IPS DF 4.7 (cell line): ENCODE measurements around the gene TRIM74.
"Not testable (repeated sequence)": the region's sequence is repeated elsewhere in the genome, so short reads cannot be mapped to it uniquely, and the experiment has no call there.

Experiments
- DNase-seq: peaks from one replicate; pipeline ENCODE4 v3.0.0-alpha.2; 2013; ENCODE audit warnings: low spot score; ENCODE audit errors: extremely low read depth

Gene TRIM74

GRCh38 chr7:72968980-72969516 is at the start of gene TRIM74:
Gene TRIM74, minus strand, starts transcription at chr7:72969466. Its CDS starts 3,309 bp downstream, at chr7:72966157.
- not testable (repeated sequence) for DNase-seq

GRCh38 chr7:73006491-73006890 is 37.2 kb upstream of the TRIM74 start:
- not testable (repeated sequence) for DNase-seq

- DNase-seq = not testable (repeated sequence)
Observed at GRCh38 chr7:73005693-73006447, 36.6 kb upstream of the TRIM74 start.

- not testable (repeated sequence) for DNase-seq
Observed at GRCh38 chr7:73005356-73005692, 36.1 kb upstream of the TRIM74 start.

GRCh38 chr7:72997887-72998468 is 28.7 kb upstream of the TRIM74 start:
- not testable (repeated sequence) for DNase-seq

- DNase-seq = not testable (repeated sequence)
Observed at GRCh38 chr7:72997447-72997846, 28.2 kb upstream of the TRIM74 start.

GRCh38 chr7:72995484-72995883 is 26.2 kb upstream of the TRIM74 start:
- not testable (repeated sequence) for DNase-seq

GRCh38 chr7:72990146-72990913 is 21.1 kb upstream of the TRIM74 start:
- DNase-seq = not testable (repeated sequence)

- not testable (repeated sequence) for DNase-seq
Observed at GRCh38 chr7:72982084-72982483, 12.8 kb upstream of the TRIM74 start.

- DNase-seq = not testable (repeated sequence)
Observed at GRCh38 chr7:72980382-72980781, 11.1 kb upstream of the TRIM74 start.

- not testable (repeated sequence) for DNase-seq
Observed at GRCh38 chr7:72976434-72976833, 7.2 kb upstream of the TRIM74 start.

- not testable (repeated sequence) for DNase-seq
Observed at GRCh38 chr7:72975656-72976286, 6.5 kb upstream of the TRIM74 start.

- not testable (repeated sequence) for DNase-seq
Observed at GRCh38 chr7:72974781-72975180, 5.5 kb upstream of the TRIM74 start.

- not testable (repeated sequence) for DNase-seq
Observed at GRCh38 chr7:72971505-72971904, 2.2 kb upstream of the TRIM74 start.

GRCh38 chr7:72969688-72970087 is 422 bp upstream of the TRIM74 start:
- DNase-seq = not testable (repeated sequence)

- DNase-seq = not testable (repeated sequence)
Observed at GRCh38 chr7:72966892-72967291, 2.4 kb downstream of the TRIM74 start.

GRCh38 chr7:72965186-72965975 is 3.9 kb downstream of the TRIM74 start:
- DNase-seq = not testable (repeated sequence)

- not testable (repeated sequence) for DNase-seq
Observed at GRCh38 chr7:72963056-72963455, 6.2 kb downstream of the TRIM74 start.

GRCh38 chr7:72961346-72961650 is 8.0 kb downstream of the TRIM74 start:
- DNase-seq = not testable (repeated sequence)

- DNase-seq = not testable (repeated sequence)
Observed at GRCh38 chr7:72960626-72961345, 8.5 kb downstream of the TRIM74 start.
